ENCODE results near the gene HTT. TPM values are rescaled to one million over a fixed set of nuclear protein-coding genes. Genes with fewer than 3 reads are reported as not detected.

The HTT gene
- total and polyA plus RNA-seq, 9 of the 15 experiments (the other 6 are each of a cell fraction or from before 2014, with no cell fraction given), result 0.66 to 31.6 (median 14.7) TPM

DNA sequence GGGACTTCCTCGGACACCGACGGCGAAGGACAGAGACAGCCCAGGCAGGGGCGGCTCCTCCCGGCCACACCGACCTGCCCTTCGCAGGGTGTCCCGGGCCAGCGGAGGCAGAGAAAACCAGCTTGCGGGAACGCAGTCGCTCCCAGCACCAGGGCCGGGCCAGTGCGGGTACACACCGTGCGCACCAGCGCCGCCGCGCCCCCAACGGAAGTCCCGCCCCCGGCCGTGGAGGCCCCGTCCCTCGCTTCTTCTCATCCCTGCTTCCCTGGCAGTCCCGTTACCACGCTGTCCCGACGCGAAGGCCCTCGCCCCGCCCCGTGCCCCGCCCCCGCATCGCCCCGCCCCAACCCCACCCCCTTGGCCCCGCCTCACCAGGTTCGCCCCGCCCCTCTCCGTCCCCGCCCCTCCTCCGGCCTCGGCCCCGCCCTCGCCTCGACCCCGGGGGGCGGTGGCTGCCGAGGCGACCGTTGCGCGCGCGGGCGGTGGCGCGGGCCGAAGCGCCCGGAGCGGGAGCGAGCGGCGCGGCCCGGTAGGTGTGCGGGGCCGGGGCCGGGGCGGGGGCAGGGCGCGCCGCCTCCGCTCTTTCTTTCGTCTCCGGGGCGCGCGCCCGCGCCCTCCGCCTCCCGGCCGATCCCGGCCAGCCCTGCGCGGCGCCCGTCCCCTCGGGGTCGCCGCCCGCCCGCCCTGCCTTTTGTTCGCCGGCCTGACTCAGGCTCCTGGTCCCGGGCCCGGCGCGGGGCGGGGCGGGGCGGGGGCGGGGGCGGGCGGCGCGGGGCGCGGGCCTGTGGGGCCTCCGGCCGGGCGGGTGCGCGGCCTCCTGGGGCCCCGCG lies 218.3 kb downstream of the HTT start, which contains the start of gene RGS12 (continued):
- TF ChIP-seq, protein P1, sequence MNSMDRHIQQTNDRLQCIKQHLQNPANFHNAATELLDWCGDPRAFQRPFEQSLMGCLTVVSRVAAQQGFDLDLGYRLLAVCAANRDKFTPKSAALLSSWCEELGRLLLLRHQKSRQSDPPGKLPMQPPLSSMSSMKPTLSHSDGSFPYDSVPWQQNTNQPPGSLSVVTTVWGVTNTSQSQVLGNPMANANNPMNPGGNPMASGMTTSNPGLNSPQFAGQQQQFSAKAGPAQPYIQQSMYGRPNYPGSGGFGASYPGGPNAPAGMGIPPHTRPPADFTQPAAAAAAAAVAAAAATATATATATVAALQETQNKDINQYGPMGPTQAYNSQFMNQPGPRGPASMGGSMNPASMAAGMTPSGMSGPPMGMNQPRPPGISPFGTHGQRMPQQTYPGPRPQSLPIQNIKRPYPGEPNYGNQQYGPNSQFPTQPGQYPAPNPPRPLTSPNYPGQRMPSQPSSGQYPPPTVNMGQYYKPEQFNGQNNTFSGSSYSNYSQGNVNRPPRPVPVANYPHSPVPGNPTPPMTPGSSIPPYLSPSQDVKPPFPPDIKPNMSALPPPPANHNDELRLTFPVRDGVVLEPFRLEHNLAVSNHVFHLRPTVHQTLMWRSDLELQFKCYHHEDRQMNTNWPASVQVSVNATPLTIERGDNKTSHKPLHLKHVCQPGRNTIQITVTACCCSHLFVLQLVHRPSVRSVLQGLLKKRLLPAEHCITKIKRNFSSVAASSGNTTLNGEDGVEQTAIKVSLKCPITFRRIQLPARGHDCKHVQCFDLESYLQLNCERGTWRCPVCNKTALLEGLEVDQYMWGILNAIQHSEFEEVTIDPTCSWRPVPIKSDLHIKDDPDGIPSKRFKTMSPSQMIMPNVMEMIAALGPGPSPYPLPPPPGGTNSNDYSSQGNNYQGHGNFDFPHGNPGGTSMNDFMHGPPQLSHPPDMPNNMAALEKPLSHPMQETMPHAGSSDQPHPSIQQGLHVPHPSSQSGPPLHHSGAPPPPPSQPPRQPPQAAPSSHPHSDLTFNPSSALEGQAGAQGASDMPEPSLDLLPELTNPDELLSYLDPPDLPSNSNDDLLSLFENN (IDR thresholded peaks at IDR 0.05; ENCODE audit: low read depth in 2 of 2, low read length in 2 of 2), result no peak
- no peak for TF ChIP-seq SNRNP70 (optimal IDR thresholded peaks at IDR 0.05; ENCODE audit: low read depth, low read length)
- TF ChIP-seq HEY1 (CRISPR knock-in tag; IDR thresholded peaks at IDR 0.05; ENCODE audit: borderline replicate concordance), result no peak
- peak; percentile 90 for TF ChIP-seq GABPB1 (CRISPR knock-in tag; IDR thresholded peaks at IDR 0.05)
- TF ChIP-seq NCOA6 (IDR thresholded peaks at IDR 0.05), result peak; percentile 84
- TF ChIP-seq, protein P2, sequence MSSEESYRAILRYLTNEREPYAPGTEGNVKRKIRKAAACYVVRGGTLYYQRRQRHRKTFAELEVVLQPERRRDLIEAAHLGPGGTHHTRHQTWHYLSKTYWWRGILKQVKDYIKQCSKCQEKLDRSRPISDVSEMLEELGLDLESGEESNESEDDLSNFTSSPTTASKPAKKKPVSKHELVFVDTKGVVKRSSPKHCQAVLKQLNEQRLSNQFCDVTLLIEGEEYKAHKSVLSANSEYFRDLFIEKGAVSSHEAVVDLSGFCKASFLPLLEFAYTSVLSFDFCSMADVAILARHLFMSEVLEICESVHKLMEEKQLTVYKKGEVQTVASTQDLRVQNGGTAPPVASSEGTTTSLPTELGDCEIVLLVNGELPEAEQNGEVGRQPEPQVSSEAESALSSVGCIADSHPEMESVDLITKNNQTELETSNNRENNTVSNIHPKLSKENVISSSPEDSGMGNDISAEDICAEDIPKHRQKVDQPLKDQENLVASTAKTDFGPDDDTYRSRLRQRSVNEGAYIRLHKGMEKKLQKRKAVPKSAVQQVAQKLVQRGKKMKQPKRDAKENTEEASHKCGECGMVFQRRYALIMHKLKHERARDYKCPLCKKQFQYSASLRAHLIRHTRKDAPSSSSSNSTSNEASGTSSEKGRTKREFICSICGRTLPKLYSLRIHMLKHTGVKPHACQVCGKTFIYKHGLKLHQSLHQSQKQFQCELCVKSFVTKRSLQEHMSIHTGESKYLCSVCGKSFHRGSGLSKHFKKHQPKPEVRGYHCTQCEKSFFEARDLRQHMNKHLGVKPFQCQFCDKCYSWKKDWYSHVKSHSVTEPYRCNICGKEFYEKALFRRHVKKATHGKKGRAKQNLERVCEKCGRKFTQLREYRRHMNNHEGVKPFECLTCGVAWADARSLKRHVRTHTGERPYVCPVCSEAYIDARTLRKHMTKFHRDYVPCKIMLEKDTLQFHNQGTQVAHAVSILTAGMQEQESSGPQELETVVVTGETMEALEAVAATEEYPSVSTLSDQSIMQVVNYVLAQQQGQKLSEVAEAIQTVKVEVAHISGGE (CRISPR knock-in tag; IDR thresholded peaks at IDR 0.05), result peak in 2 of 3 experiments; percentile 24 to 87; a peak in 2 of 6 replicates
- no peak for TF ChIP-seq HOXB6 (CRISPR knock-in tag; IDR thresholded peaks at IDR 0.05; ENCODE audit: borderline replicate concordance)
- TF ChIP-seq, protein P3, sequence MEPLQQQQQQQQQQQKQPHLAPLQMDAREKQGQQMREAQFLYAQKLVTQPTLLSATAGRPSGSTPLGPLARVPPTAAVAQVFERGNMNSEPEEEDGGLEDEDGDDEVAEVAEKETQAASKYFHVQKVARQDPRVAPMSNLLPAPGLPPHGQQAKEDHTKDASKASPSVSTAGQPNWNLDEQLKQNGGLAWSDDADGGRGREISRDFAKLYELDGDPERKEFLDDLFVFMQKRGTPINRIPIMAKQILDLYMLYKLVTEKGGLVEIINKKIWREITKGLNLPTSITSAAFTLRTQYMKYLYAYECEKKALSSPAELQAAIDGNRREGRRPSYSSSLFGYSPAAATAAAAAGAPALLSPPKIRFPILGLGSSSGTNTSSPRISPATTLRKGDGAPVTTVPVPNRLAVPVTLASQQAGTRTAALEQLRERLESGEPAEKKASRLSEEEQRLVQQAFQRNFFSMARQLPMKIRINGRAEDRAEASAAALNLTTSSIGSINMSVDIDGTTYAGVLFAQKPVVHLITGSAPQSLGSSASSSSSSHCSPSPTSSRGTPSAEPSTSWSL (CRISPR knock-in tag; IDR thresholded peaks at IDR 0.05; ENCODE audit: borderline replicate concordance), result peak; percentile 89; the same call in 1 of the 2 replicates
- TF ChIP-seq, protein P4, sequence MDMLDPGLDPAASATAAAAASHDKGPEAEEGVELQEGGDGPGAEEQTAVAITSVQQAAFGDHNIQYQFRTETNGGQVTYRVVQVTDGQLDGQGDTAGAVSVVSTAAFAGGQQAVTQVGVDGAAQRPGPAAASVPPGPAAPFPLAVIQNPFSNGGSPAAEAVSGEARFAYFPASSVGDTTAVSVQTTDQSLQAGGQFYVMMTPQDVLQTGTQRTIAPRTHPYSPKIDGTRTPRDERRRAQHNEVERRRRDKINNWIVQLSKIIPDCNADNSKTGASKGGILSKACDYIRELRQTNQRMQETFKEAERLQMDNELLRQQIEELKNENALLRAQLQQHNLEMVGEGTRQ (CRISPR knock-in tag; IDR thresholded peaks at IDR 0.05), result no peak
- 0 out of 2 replicates have a peak, but pooled peaks have one; percentile 29 for TF ChIP-seq PHF21A (IDR thresholded peaks at IDR 0.05; ENCODE audit: borderline replicate concordance, low read depth)
- TF ChIP-seq CXXC5 (CRISPR knock-in tag; IDR thresholded peaks at IDR 0.05), result peak; percentile 64; the same call in 1 of the 2 replicates
- TF ChIP-seq POLR2A (conservative IDR thresholded peaks at IDR 0.05), result peak; percentile 42; the same call in 1 of the 2 replicates
- TF ChIP-seq, protein P5, sequence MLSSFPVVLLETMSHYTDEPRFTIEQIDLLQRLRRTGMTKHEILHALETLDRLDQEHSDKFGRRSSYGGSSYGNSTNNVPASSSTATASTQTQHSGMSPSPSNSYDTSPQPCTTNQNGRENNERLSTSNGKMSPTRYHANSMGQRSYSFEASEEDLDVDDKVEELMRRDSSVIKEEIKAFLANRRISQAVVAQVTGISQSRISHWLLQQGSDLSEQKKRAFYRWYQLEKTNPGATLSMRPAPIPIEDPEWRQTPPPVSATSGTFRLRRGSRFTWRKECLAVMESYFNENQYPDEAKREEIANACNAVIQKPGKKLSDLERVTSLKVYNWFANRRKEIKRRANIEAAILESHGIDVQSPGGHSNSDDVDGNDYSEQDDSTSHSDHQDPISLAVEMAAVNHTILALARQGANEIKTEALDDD (IDR thresholded peaks at IDR 0.05), result no peak
- no peak for TF ChIP-seq FOSL1 (tag; conservative IDR thresholded peaks at IDR 0.05)
